RPMI8226 (cell line): ENCODE results near the gene RBM26.
A peak's percentile ranks its signal among the peaks of the same experiment; 100 is the strongest.

Source experiments
- DNase-seq: peaks from one replicate; pipeline ENCODE4 v3.0.0-alpha.2; 2015

Gene RBM26, protein sequence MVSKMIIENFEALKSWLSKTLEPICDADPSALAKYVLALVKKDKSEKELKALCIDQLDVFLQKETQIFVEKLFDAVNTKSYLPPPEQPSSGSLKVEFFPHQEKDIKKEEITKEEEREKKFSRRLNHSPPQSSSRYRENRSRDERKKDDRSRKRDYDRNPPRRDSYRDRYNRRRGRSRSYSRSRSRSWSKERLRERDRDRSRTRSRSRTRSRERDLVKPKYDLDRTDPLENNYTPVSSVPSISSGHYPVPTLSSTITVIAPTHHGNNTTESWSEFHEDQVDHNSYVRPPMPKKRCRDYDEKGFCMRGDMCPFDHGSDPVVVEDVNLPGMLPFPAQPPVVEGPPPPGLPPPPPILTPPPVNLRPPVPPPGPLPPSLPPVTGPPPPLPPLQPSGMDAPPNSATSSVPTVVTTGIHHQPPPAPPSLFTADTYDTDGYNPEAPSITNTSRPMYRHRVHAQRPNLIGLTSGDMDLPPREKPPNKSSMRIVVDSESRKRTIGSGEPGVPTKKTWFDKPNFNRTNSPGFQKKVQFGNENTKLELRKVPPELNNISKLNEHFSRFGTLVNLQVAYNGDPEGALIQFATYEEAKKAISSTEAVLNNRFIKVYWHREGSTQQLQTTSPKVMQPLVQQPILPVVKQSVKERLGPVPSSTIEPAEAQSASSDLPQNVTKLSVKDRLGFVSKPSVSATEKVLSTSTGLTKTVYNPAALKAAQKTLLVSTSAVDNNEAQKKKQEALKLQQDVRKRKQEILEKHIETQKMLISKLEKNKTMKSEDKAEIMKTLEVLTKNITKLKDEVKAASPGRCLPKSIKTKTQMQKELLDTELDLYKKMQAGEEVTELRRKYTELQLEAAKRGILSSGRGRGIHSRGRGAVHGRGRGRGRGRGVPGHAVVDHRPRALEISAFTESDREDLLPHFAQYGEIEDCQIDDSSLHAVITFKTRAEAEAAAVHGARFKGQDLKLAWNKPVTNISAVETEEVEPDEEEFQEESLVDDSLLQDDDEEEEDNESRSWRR

DNA sequence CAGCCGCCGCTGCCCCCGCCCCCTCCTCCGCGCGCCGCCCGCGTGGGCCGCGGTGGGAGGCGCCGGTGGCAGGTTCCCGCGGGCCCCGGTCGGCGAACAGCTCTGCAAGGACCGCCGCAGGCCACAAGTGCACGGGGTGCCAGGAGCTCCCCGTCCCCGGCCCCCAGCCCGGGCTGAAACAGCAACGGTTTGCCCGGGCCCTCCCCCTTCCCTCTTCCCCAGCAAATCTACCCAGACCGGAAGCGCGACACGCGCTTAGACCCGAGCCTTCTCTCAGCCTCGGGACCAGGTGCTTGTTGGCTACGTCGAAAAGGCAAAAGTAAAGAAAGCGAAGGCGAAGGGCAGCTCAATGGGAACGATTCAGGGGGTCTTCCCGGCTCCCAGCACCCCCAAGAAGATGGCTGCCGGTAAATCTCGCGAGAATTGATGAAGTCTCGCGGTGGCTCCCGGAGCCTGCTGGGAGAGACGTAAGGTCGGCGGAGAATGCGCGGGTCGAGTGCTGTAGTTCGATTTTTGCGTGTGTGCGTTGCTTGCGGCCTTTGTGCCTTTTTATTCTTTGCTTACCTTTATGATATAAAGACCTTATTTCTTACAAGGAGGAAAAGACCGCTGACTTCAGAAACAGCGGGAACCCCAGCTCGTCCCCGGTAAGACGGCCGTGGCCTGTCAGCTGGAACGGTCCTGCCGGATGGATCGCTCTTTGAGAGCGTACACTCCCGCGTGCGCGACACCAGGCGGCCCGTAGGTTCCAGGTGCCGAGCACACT lies at the start of gene RBM26:
RBM26 (minus strand) TSS at position 425 of the 766 bp plus-strand sequence. CDS start 481 bp downstream, outside the sequence.
- peak; percentile 92 for DNase-seq

DNA sequence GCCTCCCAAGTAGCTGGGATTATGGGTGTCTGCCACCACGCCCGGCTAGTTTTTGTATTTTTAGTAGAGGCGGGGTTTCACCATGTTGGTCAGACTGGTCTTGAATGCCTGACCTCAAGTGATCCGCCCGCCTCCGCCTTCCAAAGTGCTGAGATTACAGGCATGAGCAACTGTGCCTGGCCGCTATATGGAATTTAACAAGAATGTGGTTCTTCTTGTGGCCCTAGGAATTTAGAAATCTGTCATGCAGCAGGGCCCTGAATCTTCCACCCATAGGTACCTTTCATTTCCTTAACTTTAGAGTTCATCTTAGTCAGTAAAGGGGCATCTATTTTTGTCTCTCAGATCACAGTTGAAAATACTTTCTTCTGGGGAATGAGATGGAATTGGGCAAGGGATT lies 49.3 kb upstream of the RBM26 start:
- DNase-seq: no peak

DNA sequence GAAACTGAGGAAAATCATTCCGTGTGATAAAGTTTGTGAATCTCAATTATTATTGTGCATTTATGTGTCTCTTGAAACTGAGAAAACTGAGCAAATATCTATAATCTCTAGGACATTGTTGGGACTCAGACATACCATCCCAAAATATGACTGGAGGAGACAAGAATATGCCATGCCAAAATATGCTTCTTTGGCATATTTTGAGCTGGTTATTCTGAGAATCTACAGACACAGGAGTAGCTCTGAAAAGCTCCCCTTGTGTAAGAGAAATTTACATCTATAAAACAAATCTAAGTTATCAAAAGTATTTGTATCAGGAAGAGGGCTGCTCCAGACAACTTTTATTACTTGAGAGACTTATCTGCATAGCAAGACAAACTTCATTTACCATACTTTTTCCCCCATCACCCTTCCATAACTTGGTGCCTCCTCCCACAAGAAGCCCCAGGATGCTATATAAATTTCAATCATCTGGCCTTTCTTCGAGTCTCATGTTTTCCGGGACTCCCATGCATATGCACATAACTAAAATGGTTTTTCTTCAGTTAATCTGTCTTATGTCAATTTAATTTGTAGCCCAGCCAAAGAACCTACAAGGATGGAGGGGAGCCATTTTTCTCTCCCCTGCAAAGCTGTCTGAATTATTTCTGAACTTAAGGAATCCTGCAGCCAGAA lies 46.3 kb upstream of the RBM26 start:
- no peak for DNase-seq

GRCh38 chr13:79451500-79451962 lies 45.5 kb upstream of the RBM26 start:
- no peak for DNase-seq

- DNase-seq: no peak
Observed at GRCh38 chr13:79450110-79450509, 44.1 kb upstream of the RBM26 start.

DNA sequence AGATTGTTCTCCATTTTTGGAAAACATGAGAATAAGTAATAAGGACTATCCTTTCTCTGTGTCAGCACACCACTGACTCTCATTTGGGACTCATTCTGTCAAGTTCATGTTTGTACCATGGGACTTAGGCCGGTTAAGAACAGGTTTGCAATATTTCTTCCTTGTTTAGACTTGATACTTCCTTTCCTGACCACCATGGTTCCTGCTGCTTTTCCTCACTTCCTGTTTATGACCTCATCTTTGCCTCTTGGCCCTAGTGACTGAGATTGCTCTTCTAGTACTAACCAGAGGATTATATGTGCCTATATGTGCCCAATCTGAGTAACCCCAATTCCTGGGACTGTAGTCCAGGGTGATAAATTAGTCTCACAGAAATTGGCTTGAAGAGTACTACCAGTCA lies 42.4 kb upstream of the RBM26 start:
- no peak for DNase-seq

DNA sequence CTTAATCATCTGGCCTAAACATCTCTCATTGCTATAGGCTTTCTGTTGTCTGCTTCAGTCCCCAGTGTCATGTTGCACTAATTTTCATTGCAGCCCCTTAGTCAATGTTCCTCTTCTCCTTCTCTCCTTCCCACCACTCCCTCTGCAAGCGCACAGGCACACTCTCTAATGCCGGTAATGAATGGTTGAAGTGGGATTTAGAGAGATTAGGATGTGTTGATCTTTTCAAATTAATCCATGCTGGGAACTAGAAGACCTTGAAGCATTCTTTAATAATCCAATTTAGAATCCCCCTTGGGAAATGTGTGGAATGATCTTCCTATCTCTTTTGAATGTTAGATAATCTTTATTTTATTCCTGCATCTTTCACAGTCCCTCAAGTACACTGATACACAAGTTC lies 41.7 kb upstream of the RBM26 start:
- DNase-seq: no peak

DNA sequence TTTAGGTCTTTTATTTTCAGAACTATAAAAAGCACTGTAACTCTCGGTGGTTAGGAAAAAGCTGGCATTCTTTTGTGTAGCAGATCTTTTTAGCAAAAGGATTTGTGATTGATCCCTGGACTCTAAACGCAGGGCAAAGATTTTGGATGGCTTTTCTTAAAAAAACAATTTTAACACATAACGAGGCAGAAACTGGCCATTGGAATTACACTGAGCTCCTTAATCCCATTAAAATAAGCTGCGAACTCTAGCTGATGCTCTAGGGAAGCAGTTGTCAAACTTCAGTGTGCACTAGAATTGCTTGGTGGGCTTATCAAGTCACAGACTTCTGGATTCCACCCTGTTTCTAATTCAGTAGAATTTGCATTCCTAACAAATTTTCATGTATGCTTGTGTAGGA lies 41.1 kb upstream of the RBM26 start:
- DNase-seq: no peak

DNA sequence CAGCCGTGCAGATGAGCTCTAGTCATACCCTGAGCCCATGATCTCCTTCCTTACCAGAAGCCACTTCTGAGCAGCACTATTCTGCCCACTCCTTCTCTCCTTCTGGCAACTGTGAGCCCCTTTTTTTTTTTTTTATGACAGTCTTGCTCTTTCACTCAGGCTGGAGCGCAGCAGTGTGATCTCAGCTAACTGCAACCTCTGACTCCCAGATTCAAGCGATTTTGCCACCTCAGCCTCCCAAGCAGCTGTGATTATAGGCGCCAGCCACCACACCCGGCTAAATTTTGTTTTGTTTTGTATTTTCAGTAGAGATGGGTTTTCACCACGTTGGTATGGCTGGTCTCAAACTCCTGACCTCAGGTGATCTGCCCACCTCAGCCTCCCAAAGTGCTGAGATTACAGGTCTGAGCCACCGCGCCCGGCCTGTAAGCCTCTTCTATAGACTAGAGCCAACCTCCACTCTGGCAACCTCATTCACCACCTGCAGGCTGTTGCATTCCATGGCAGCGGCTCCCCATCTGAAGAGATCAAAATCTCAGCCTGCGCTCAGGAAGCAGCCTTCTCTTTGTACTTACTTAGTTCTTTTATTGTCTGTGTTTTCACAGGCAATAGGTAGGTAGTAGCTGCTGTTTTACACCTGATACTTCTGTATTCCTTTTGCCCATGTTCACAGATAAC lies 40.1 kb upstream of the RBM26 start:
- DNase-seq: no peak

DNA sequence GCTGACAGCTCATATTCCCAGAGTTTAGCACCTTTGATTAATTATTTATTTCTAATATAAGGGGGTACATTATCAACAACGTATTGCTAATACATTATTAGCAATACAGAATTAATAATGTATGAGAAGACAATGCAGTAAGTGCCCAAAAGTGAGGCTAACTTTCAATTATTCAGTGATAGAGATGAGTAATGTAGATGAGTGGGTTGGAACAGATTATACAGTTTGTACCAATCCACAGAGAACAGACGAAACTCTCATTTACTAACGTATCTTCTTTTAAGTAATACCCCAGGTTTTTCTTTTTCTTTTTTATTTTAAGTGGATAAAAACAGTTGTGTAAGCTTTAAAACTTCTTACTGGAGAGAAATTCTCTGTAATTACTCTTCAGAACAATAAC lies 36.7 kb upstream of the RBM26 start:
- no peak for DNase-seq

DNA sequence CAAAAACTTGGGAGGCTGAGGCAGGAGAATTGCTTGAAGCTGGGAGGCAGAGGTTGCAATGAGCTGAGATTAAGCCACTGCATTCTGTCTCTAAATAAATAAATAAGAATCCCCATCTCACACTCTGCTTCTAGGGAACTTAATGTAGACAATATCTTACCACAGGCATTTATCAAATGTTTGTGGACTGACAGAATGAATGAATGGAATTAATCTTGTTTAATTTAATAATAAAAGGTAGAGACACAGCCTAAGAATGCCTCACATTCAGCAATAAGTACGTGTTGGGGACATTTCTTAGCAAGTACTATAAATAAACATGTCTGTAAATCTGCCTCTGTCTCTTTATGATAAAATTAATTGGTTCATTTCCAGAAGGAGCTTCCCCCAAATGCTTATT lies 36.2 kb upstream of the RBM26 start:
- no peak for DNase-seq

GRCh38 chr13:79440958-79441528 lies 35.0 kb upstream of the RBM26 start:
- DNase-seq: no peak

DNA sequence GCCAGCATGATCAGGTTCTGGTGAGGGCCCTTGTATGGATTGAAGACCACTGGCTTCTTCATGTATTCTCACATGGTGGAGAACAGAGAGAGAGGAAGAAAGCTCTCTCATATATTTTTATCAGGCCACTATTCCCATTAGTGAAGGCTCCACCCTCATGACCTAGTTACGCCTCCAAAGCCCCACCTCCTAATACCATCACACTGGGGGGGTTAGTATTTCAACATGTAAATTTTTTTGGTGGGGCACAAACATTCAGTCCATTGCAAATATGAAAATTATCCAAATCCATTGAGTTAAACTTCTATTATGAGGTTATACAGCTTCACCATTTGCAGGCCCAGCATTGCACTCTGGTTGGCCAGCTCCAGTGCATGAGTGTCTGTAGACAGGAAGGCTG lies 33.2 kb upstream of the RBM26 start:
- no peak for DNase-seq

- no peak for DNase-seq
Observed at GRCh38 chr13:79435561-79435990, 29.5 kb upstream of the RBM26 start.

GRCh38 chr13:79434556-79434955 lies 28.5 kb upstream of the RBM26 start:
- no peak for DNase-seq

- no peak for DNase-seq
Observed at GRCh38 chr13:79432992-79433391, 26.9 kb upstream of the RBM26 start.

- DNase-seq: no peak
Observed at GRCh38 chr13:79432086-79432485, 26.0 kb upstream of the RBM26 start.

- DNase-seq: no peak
Observed at GRCh38 chr13:79429309-79429708, 23.3 kb upstream of the RBM26 start.

DNA sequence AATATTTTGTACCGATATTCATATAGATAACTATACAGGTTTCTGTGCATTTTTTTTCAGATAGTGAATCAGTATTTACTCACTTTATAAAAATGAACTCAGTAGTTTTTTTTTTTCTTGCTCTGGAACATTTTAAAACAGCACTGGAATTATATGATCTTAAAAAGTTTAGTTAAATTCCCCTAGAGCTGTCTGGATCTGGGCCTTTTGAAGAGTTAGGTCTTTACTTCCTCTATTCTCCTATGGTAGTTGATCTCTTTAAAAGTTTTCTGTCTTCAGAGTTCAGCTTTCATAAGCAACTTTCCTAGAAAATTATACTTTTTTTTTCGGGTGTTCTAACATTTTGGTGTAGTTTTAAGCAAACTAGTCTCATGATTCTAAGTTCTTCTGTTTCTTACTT lies 21.8 kb upstream of the RBM26 start:
- DNase-seq: no peak

- DNase-seq: no peak
Observed at GRCh38 chr13:79427265-79427664, 21.2 kb upstream of the RBM26 start.
